Measurements from ENCODE around the gene TLE1.

TLE1 gene

DNA sequence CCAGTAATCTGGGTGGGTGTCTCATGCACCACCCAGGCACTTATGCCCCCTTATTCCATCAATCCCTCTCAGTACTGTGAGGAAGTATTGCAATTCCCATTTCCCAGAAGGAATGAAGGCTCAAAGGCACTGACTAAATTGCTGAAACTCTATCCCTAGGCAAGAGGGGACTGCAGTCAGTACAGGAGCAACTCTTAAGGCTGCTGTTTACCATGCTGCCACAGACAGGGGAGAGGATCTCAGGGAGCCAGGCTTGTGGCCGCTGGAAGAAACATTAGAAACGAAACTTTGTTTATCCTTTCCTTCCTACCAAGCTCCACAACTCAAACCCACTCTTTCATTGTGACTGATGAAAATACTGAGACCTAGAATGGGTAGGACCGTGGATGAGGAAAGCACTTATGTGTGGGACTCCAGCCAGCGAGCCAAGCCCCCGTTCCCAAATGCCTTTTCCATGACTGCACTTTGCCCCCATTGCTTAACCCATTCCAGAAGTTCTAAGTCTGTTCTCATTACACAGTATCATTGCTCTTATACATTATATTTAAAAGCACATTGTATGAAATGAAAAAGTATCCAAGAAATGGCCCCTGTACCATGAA, 54.3 kb downstream of the TLE1 start:
- Histone ChIP-seq H3K9me2 (replicated peaks; ENCODE audit: low read depth, low read length) (no peaks in the 10 kb centered on the region), H3K9me3 (ENCODE audit: insufficient read depth, low read depth, low read length) (no peaks in the 10 kb centered on the region), H4K20me1 (ENCODE audit: insufficient read depth, low read length, poor library complexity, severe bottlenecking) (no peaks in the 10 kb centered on the region), H2AFZ (ENCODE audit: low read length) (no peak overlapping the region), H3K36me3 (ENCODE audit: insufficient read depth, low read length) (peaks cover 22% of the 10 kb centered on the region), H3K4me3 (ENCODE audit: low read length, poor library complexity, severe bottlenecking) (no peak overlapping the region), H3K27me3 (ENCODE audit: insufficient read depth, low read length, poor library complexity, severe bottlenecking) (no peaks in the 10 kb centered on the region), H3K79me2 (ENCODE audit: insufficient read depth, low read length) (no peaks in the 10 kb centered on the region), H3K9ac (ENCODE audit: low read depth, low read length, poor library complexity, severe bottlenecking) (no peak overlapping the region), H3F3A (ENCODE audit: low read depth) (no peaks in the 10 kb centered on the region), H3K4me1 (ENCODE audit: insufficient read depth, low read length, poor library complexity, severe bottlenecking) (peaks cover 9% of the 10 kb centered on the region), H3K4me2 (ENCODE audit: low read depth, low read length, poor library complexity, severe bottlenecking) (no peak overlapping the region)
- TF ChIP-seq EZH2phosphoT487 (IDR thresholded peaks at IDR 0.05; ENCODE audit: borderline replicate concordance) = no peak
- no peak for TF ChIP-seq CTCF (conservative IDR thresholded peaks at IDR 0.05; ENCODE audit: low read length)

DNA sequence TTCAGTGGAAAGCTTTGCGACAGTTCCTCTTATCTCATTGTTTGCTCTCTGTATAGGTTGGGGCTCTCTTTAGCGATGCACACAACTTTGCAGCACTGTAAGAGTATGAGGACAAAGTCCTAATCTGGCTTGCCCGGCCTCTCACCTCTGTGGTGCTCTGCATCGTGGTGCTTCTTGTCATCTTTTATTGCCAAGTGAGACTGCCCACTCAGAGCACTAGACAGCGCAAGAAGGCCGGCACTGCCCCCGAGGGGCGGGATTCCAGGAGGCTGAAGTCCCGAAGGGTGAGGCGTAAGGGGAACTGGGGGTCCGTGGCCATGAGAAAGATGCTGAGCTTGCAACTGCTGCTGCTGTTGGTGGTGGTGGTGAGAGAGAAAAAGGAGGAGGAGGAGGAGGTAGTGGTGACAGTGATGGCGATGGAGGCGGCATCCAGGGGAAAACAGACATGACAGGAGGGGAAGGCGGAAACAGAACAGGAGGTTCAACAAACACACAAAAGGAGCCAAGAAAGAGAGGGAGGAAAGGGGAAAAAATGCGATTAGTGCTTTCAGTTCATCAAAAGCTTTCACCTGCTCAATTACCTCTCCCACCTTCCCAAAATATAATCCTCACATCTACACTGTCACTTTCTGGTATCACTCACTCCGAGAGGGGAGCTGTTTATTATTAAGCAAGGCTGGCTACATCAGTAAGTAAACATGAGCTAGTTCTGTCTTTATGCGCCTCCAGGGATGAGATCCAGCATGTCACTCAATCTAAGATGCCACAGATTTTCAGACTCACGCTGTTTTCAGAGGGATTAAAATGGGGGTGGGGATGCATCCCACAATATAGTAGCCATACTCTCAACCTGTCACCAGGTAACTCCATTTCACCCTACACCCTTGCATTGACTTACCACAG, 55.1 kb downstream of the TLE1 start:
- H3K4me2 ChIP-seq (ENCODE audit: low read depth, low read length, poor library complexity, severe bottlenecking) = no peak overlapping the region
- H3K4me1 ChIP-seq (ENCODE audit: insufficient read depth, low read length, poor library complexity, severe bottlenecking) = peaks cover 9% of the 10 kb centered on the region
- no peak overlapping the region for H3K4me3 ChIP-seq (ENCODE audit: low read length, poor library complexity, severe bottlenecking)
- H2AFZ ChIP-seq (ENCODE audit: low read length) = no peak overlapping the region
- peaks cover 22% of the 10 kb centered on the region for H3K36me3 ChIP-seq (ENCODE audit: insufficient read depth, low read length)
- no peak for TF ChIP-seq CTCF (conservative IDR thresholded peaks at IDR 0.05; ENCODE audit: low read length)
- no peak for TF ChIP-seq EZH2phosphoT487 (IDR thresholded peaks at IDR 0.05; ENCODE audit: borderline replicate concordance)
- H3K79me2 ChIP-seq (ENCODE audit: insufficient read depth, low read length) = no peaks in the 10 kb centered on the region
- H3K9ac ChIP-seq (ENCODE audit: low read depth, low read length, poor library complexity, severe bottlenecking) = no peak overlapping the region
- no peaks in the 10 kb centered on the region for H4K20me1 ChIP-seq (ENCODE audit: insufficient read depth, low read length, poor library complexity, severe bottlenecking)
- no peaks in the 10 kb centered on the region for H3K27me3 ChIP-seq (ENCODE audit: insufficient read depth, low read length, poor library complexity, severe bottlenecking)
- no peaks in the 10 kb centered on the region for H3F3A ChIP-seq (ENCODE audit: low read depth)
- no peaks in the 10 kb centered on the region for H3K9me3 ChIP-seq (ENCODE audit: insufficient read depth, low read depth, low read length)
- no peaks in the 10 kb centered on the region for H3K9me2 ChIP-seq (replicated peaks; ENCODE audit: low read depth, low read length)

- Histone ChIP-seq H3K27me3 (ENCODE audit: insufficient read depth, low read length, poor library complexity, severe bottlenecking) (no peaks in the 10 kb centered on the region), H3K79me2 (ENCODE audit: insufficient read depth, low read length) (no peaks in the 10 kb centered on the region), H3K4me1 (ENCODE audit: insufficient read depth, low read length, poor library complexity, severe bottlenecking) (peaks cover 7% of the 10 kb centered on the region), H3F3A (ENCODE audit: low read depth) (no peaks in the 10 kb centered on the region), H4K20me1 (ENCODE audit: insufficient read depth, low read length, poor library complexity, severe bottlenecking) (no peaks in the 10 kb centered on the region), H3K9me3 (ENCODE audit: insufficient read depth, low read depth, low read length) (no peaks in the 10 kb centered on the region), H3K4me2 (ENCODE audit: low read depth, low read length, poor library complexity, severe bottlenecking) (no peak overlapping the region), H3K9ac (ENCODE audit: low read depth, low read length, poor library complexity, severe bottlenecking) (no peak overlapping the region), H3K4me3 (ENCODE audit: low read length, poor library complexity, severe bottlenecking) (no peak overlapping the region), H3K9me2 (replicated peaks; ENCODE audit: low read depth, low read length) (no peaks in the 10 kb centered on the region), H3K36me3 (ENCODE audit: insufficient read depth, low read length) (peaks cover 22% of the 10 kb centered on the region), H2AFZ (ENCODE audit: low read length) (no peak overlapping the region)
- TF ChIP-seq EZH2phosphoT487 (IDR thresholded peaks at IDR 0.05; ENCODE audit: borderline replicate concordance) (no peak), CTCF (conservative IDR thresholded peaks at IDR 0.05; ENCODE audit: low read length) (no peak)
Observed at GRCh38 chr9:81632599-81632998, 56.7 kb downstream of the TLE1 start.

All from Loucy (cell line).